Uterus (tissue), 4 donors: ENCODE data around the gene TRAP1. TPM values are rescaled to one million over a fixed set of nuclear protein-coding genes. Genes with fewer than 3 reads are reported as not detected.

Source experiments
- DNase-seq, 2 donors: peaks; one replicate each; pipeline ENCODE4 v3.0.0-alpha.2; 2019 to 2020
- H3K27ac ChIP-seq, 2 donors: fragments of 200-600 bp; sonication (generic); 1 replicate in 1 of 2; 2 replicates in 1 of 2; pipeline ENCODE4 v1.5.1; 2016 to 2018
- H3K27me3 ChIP-seq, 2 donors: fragments of 200-600 bp; sonication (generic); one replicate each; pipeline ENCODE4 v1.5.1; 2018 to 2019; ENCODE audit warnings: control low read depth in 1 of 2
- H3K36me3 ChIP-seq, 2 donors: fragments of 200-600 bp; sonication (generic); one replicate each; pipeline ENCODE4 v1.5.1; 2019; ENCODE audit warnings: control low read depth in 1 of 2
- H3K4me1 ChIP-seq, 2 donors: fragments of 200-600 bp; sonication (generic); one replicate each; pipeline ENCODE4 v1.5.1; 2018 to 2019; ENCODE audit warnings: control low read depth in 1 of 2
- H3K4me3 ChIP-seq, 2 donors: fragments of 200-600 bp; sonication (generic); 1 replicate in 1 of 2; 2 replicates in 1 of 2; pipeline ENCODE4 v1.5.1; 2018 to 2019; ENCODE audit warnings: mild to moderate bottlenecking in 1 of 2
- H3K9me3 ChIP-seq, 2 donors: fragments of 200-600 bp; sonication (generic); one replicate each; pipeline ENCODE4 v1.5.1; 2019; ENCODE audit warnings: control low read depth in 1 of 2
- CTCF ChIP-seq, 4 experiments: fragments of 200-600 bp in 2 of 4; fragments of 450-650 bp in 2 of 4; sonication (generic) in 2 of 4; IDR thresholded peaks; one replicate each; pipeline ENCODE4 v1.5.1; 2016 to 2019; ENCODE audit warnings: antibody characterized with exemption in 4 of 4, mild to moderate bottlenecking in 2 of 4, moderate library complexity in 1 of 4
- POLR2A ChIP-seq, 2 donors: fragments of 450-650 bp; IDR thresholded peaks; one replicate each; pipeline ENCODE4 v1.6.1; 2016; ENCODE audit warnings: antibody characterized with exemption in 2 of 2, mild to moderate bottlenecking in 1 of 2, moderate library complexity in 1 of 2
- intact Hi-C: fragments of 100-400 bp; cut with DNase I; formaldehyde crosslinking; loops from one replicate; pipeline ENCODE4 v1.15.1; 2023; ENCODE audit warnings: low total_unique reads
- total RNA-seq, 4 donors: library from RNA; depleted of rRNA in 3 of 4; stranded (reverse); fragments of >200 nt in 3 of 4; gene quantifications; one replicate each; pipeline versions ENCODE4 v1.1.0 to v1.2.4, GENCODE V29; 2014 to 2023
- donor health status: DM: yes; HTN: yes; CAD: no.

Gene TRAP1
- total RNA-seq, 4 donors from 2014 or later: 54.8 to 119 (median 84.8) TPM

GRCh38 chr16:3734758-3735221 is 17.5 kb upstream of the TRAP1 start:
- no peaks in the 10 kb centered on the region for H3K27me3 ChIP-seq
- H3K4me1 ChIP-seq: no peaks in the 10 kb centered on the region
- intact Hi-C loops: no loop called here
- no peaks in the 10 kb centered on the region for H3K9me3 ChIP-seq
- no peak overlapping the region for H3K4me3 ChIP-seq
- TF ChIP-seq CTCF (IDR thresholded peaks at IDR 0.05) (no peak), POLR2A (IDR thresholded peaks at IDR 0.05) (no peak)
- no peak overlapping the region for H3K27ac ChIP-seq
- no peaks in the 10 kb centered on the region for H3K36me3 ChIP-seq
- DNase-seq: no peak

DNA sequence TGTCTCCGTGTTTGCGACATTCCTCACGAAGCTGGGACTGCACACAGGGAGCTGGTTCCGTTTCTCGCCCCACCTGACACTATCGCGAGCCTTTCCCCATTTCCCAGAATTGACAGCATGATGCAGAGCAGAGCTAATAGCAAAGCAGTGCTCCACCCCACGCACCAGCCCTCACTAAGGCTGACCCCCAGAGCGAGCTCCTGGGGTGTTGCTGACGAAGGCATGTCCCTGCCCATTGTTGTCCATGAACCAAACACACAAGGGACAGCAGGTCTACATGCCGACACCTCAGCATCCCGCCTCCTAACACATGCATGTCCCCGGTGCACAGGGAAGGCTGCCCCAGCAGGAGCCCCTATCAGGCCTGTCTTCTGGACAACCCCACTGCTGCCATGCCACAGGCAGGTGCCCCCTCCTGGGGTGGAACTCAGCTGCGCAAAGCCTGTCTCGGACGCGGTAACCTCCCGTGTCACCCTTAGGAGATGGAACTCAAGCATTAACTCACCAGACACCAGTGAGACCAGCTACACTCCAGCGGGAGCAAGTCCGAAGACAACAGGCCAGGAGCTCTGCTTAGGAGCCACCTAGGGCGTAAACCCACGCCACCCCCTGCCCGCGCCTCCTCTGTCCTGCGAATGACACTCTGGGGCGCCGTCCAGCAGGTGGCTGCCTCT is 16.9 kb upstream of the TRAP1 start:
- H3K9me3 ChIP-seq: no peaks in the 10 kb centered on the region
- TF ChIP-seq CTCF (IDR thresholded peaks at IDR 0.05) (no peak), POLR2A (IDR thresholded peaks at IDR 0.05) (no peak)
- H3K4me1 ChIP-seq: no peaks in the 10 kb centered on the region
- intact Hi-C loops: no loop called here
- DNase-seq: no peak
- H3K4me3 ChIP-seq: no peak overlapping the region
- no peak overlapping the region for H3K27ac ChIP-seq
- no peaks in the 10 kb centered on the region for H3K27me3 ChIP-seq
- H3K36me3 ChIP-seq: no peaks in the 10 kb centered on the region

DNA sequence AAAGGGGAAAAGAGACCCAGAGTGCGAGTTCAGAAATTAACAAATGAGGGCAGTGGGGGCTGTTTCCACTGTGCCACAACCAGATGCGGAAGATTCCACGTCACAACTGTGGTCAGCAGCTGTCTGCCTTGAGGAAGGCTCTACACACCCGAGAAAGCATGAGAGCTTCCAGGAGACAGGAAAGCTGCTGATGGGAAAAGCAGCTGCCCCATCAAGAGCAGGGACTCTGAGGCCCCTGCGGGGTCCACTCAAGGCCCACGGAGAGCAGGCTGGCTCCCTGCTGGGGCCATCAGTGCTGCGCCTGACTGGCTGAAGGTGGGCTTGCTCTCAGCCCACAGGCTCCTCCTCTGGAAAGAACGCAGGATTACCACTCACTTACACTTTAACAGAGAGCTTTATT is 14.8 kb upstream of the TRAP1 start:
- TF ChIP-seq POLR2A (IDR thresholded peaks at IDR 0.05) (no peak), CTCF (IDR thresholded peaks at IDR 0.05) (no peak)
- H3K36me3 ChIP-seq: no peaks in the 10 kb centered on the region
- no peak for DNase-seq
- no peak overlapping the region for H3K4me3 ChIP-seq
- H3K27ac ChIP-seq: no peak overlapping the region
- H3K9me3 ChIP-seq: no peaks in the 10 kb centered on the region
- no peaks in the 10 kb centered on the region for H3K4me1 ChIP-seq
- no peaks in the 10 kb centered on the region for H3K27me3 ChIP-seq
- intact Hi-C loops: no loop called here

GRCh38 chr16:3731126-3731935 is 14.0 kb upstream of the TRAP1 start:
- no peaks in the 10 kb centered on the region for H3K27me3 ChIP-seq
- no peak overlapping the region for H3K27ac ChIP-seq
- H3K9me3 ChIP-seq: no peaks in the 10 kb centered on the region
- no peak overlapping the region for H3K4me3 ChIP-seq
- no peak for DNase-seq
- H3K36me3 ChIP-seq: no peaks in the 10 kb centered on the region
- TF ChIP-seq CTCF (IDR thresholded peaks at IDR 0.05): no peak
- no peak for TF ChIP-seq POLR2A (IDR thresholded peaks at IDR 0.05)
- no peaks in the 10 kb centered on the region for H3K4me1 ChIP-seq
- intact Hi-C loops: no loop called here
